HG03460 (cell line): ENCODE data around the gene MYT1.
"Not testable (repeated sequence)": the region's sequence is repeated elsewhere in the genome, so short reads cannot be mapped to it uniquely, and the experiment has no call there.

Experiments used
- ATAC-seq: cut with Tn5 transposase; IDR thresholded peaks from one replicate; pipeline ENCODE4 v1.9.1; 2021; ENCODE audit not compliant: unreplicated experiment

Gene MYT1

GRCh38 chr20:64228751-64229506, 64.7 kb downstream of the MYT1 start:
- no peak for ATAC-seq

GRCh38 chr20:64229507-64230061, 65.3 kb downstream of the MYT1 start:
- no peak for ATAC-seq

GRCh38 chr20:64230461-64231145, 66.4 kb downstream of the MYT1 start:
- no peak for ATAC-seq

- no peak for ATAC-seq
These were observed 67.6 kb downstream of the MYT1 start for GRCh38 chr20:64231621-64232550.

- no peak for ATAC-seq
These were observed 68.5 kb downstream of the MYT1 start for GRCh38 chr20:64232794-64233193.

GRCh38 chr20:64233725-64234124, 69.5 kb downstream of the MYT1 start:
- no peak for ATAC-seq

GRCh38 chr20:64234291-64234791, 70.1 kb downstream of the MYT1 start:
- ATAC-seq: no peak

GRCh38 chr20:64234921-64235565, 70.8 kb downstream of the MYT1 start:
- not testable (repeated sequence) for ATAC-seq

- no peak for ATAC-seq
These were observed 72.2 kb downstream of the MYT1 start for GRCh38 chr20:64236137-64237088.

- no peak for ATAC-seq
These were observed 73.1 kb downstream of the MYT1 start for GRCh38 chr20:64237316-64237715.

GRCh38 chr20:64238115-64238825, 74.0 kb downstream of the MYT1 start:
- no peak for ATAC-seq

GRCh38 chr20:64238851-64239387, 74.7 kb downstream of the MYT1 start:
- no peak for ATAC-seq

- ATAC-seq: no peak
These were observed 75.4 kb downstream of the MYT1 start for GRCh38 chr20:64239449-64240242.

- no peak for ATAC-seq
These were observed 76.2 kb downstream of the MYT1 start for GRCh38 chr20:64240243-64241015.

- ATAC-seq: no peak
These were observed 76.8 kb downstream of the MYT1 start for GRCh38 chr20:64241061-64241460.

- ATAC-seq: no peak
These were observed 77.9 kb downstream of the MYT1 start for GRCh38 chr20:64242003-64242796.
